HepG2 (cell line): ENCODE measurements around the gene ADAP2. TPM values are rescaled to one million over a fixed set of nuclear protein-coding genes. Genes with fewer than 3 reads are reported as not detected.
"Not testable (repeated sequence)": the region's sequence is repeated elsewhere in the genome, so short reads cannot be mapped to it uniquely, and the experiment has no call there.

ENCODE experiments used
- ATAC-seq: fragments of 200-7000 bp; cut with Tn5 transposase; 3 replicates; pipeline ENCODE4 v1.9.1; 2020; ENCODE audit warnings: mild to moderate bottlenecking, moderate library complexity
- BruUV-seq: library from RNA; stranded (reverse); fragments of 400-500 nt; replicated peaks from 2 replicates; lab custom pipeline; 2021; lab: Mats Ljungman, UMichigan
- CTCF ChIA-PET: fragments of 300-600 bp; formaldehyde crosslinking; extraction: SDS; loops from one replicate; lab custom pipeline; 2021; ENCODE audit warnings: low total read pairs, inconsistent platforms, low intra/inter-chr PET ratio; lab: Yijun Ruan, JAX
- POLR2A ChIA-PET: fragments of 350-600 bp; sonication (Branson Sonifier 250); formaldehyde crosslinking; loops from one replicate; lab custom pipeline; 2020; ENCODE audit warnings: antibody characterized with exemption, inconsistent platforms; lab: Yijun Ruan, JAX
- DNase-seq: peaks from one replicate; pipeline ENCODE4 v3.0.0-alpha.2; 2015; ENCODE audit warnings: low spot score
- FAIRE-seq: peaks from 3 replicates; lab custom pipeline; 2011; peaks lifted over from hg19 to GRCh38; lab: Jason Lieb, UNC
- H2AFZ ChIP-seq: one replicate; pipeline ENCODE4 v1.6.1; 2011; ENCODE audit warnings: low read length, inconsistent platforms
- H3K27ac ChIP-seq: fragments of 300-600 bp; 3 replicates; pipeline ENCODE4 v1.8.0; 2011; ENCODE audit warnings: mixed run types, mild to moderate bottlenecking, mixed read lengths, low read length, inconsistent platforms; ENCODE audit not compliant: insufficient read depth; ENCODE audit errors: extremely low read length
- H3K27me3 ChIP-seq, 2 experiments: fragments of 200-600 bp in 1 of 2; 2 replicates in 1 of 2; 3 replicates in 1 of 2; pipeline versions ENCODE4 v1.6.0 to v1.8.0; 2011; ENCODE audit warnings: low read length in 2 of 2, mild to moderate bottlenecking in 2 of 2, moderate library complexity in 2 of 2, inconsistent platforms in 1 of 2; ENCODE audit not compliant: insufficient read depth in 2 of 2, control insufficient read depth in 1 of 2
- H3K36me3 ChIP-seq, 2 experiments: fragments of 200-600 bp in 1 of 2; replicated peaks in 1 of 2; 2 replicates in 1 of 2; 3 replicates in 1 of 2; pipeline versions ENCODE4 v1.5.1 to v1.8.0; 2011; ENCODE audit warnings: low read length in 2 of 2, inconsistent platforms in 1 of 2; ENCODE audit not compliant: insufficient read depth in 2 of 2, control insufficient read depth in 1 of 2
- H3K4me1 ChIP-seq: 2 replicates; pipeline ENCODE4 v1.5.1; 2012; ENCODE audit warnings: low read length, inconsistent platforms; ENCODE audit not compliant: insufficient read depth
- H3K4me2 ChIP-seq: 2 replicates; pipeline ENCODE4 v1.6.0; 2011; ENCODE audit warnings: low read depth, low read length, inconsistent platforms
- H3K4me3 ChIP-seq, 3 experiments: fragments of 200-600 bp in 1 of 3; sonication (generic), shearing (Covaris generic) in 1 of 3; replicated peaks in 1 of 3; 2 replicates each; pipeline ENCODE4 v1.5.1; 2011 to 2016; ENCODE audit warnings: low read length in 3 of 3, inconsistent platforms in 2 of 3, low read depth in 2 of 3, mild to moderate bottlenecking in 2 of 3, control low read depth in 1 of 3, mixed read lengths in 1 of 3; ENCODE audit not compliant: insufficient read depth in 1 of 3
- H3K79me2 ChIP-seq: one replicate; pipeline ENCODE4 v1.6.1; 2011; ENCODE audit warnings: low read length, inconsistent platforms; ENCODE audit not compliant: insufficient read depth
- H3K9ac ChIP-seq: 2 replicates; pipeline ENCODE4 v1.6.0; 2011; ENCODE audit warnings: mild to moderate bottlenecking, low read depth, low read length, inconsistent platforms; ENCODE audit not compliant: insufficient read depth
- H3K9me3 ChIP-seq: 2 replicates; pipeline ENCODE4 v1.5.1; 2012; ENCODE audit warnings: mild to moderate bottlenecking, low read length
- H4K20me1 ChIP-seq: 2 replicates; pipeline ENCODE4 v1.6.0; 2011; ENCODE audit warnings: inconsistent platforms, mild to moderate bottlenecking, low read length, moderate library complexity; ENCODE audit not compliant: insufficient read depth
- BRF2 ChIP-seq: sonication (generic); formaldehyde crosslinking; IDR thresholded peaks from 2 replicates; pipeline ENCODE4 v1.8.1; 2022; ENCODE audit warnings: mild to moderate bottlenecking, missing genetic modification reagents
- KLF9 ChIP-seq: IDR thresholded peaks from 2 replicates; pipeline ENCODE4 v1.6.1; 2016; ENCODE audit warnings: low read depth
- NFATC3 ChIP-seq: sonication (generic); formaldehyde crosslinking; IDR thresholded peaks from 2 replicates; pipeline ENCODE4 v1.5.1; 2020; ENCODE audit warnings: mild to moderate bottlenecking, missing genetic modification reagents
- NR2F2 ChIP-seq: IDR thresholded peaks from 2 replicates; pipeline ENCODE4 v1.6.1; 2012; ENCODE audit warnings: low read depth, inconsistent platforms, borderline replicate concordance
- PHF8 ChIP-seq: sonication (generic); formaldehyde crosslinking; IDR thresholded peaks from 2 replicates; pipeline ENCODE4 v1.5.0; 2020; ENCODE audit warnings: missing genetic modification reagents
- TAF1 ChIP-seq: sonication (generic); formaldehyde crosslinking; IDR thresholded peaks from 2 replicates; pipeline ENCODE4 v1.4.0; 2020; ENCODE audit warnings: missing genetic modification reagents
- THAP9 ChIP-seq: sonication (generic); formaldehyde crosslinking; IDR thresholded peaks from 2 replicates; pipeline ENCODE4; 2020; ENCODE audit warnings: missing genetic modification reagents, mild to moderate bottlenecking, borderline replicate concordance
- ZBTB37 ChIP-seq: sonication (generic); formaldehyde crosslinking; IDR thresholded peaks from 2 replicates; pipeline ENCODE4 v1.4.0; 2020; ENCODE audit warnings: mild to moderate bottlenecking, missing genetic modification reagents
- ZNF225 ChIP-seq: sonication (generic); formaldehyde crosslinking; IDR thresholded peaks from 2 replicates; pipeline ENCODE4 v1.4.0; 2020; ENCODE audit warnings: mild to moderate bottlenecking, missing genetic modification reagents
- ZNF343 ChIP-seq: sonication (generic); formaldehyde crosslinking; IDR thresholded peaks from 2 replicates; pipeline ENCODE4 v1.4.0; 2020; ENCODE audit warnings: mild to moderate bottlenecking, missing genetic modification reagents
- ZNF430 ChIP-seq: sonication (generic); formaldehyde crosslinking; IDR thresholded peaks from 2 replicates; pipeline ENCODE4 v1.9.0; 2021; ENCODE audit warnings: mild to moderate bottlenecking, missing genetic modification reagents
- WGBS: methylation state at CpG from one replicate; pipeline ENCODE4 v1.1.6; 2017; ENCODE audit warnings: low lambda C conversion rate; 5-methylcytosine and 5-hydroxymethylcytosine counted together
- in situ Hi-C: cut with HindIII; loops from 2 replicates; pipeline ENCODE4 v1.10.0; 2017; ENCODE audit warnings: low pct_unique_long_range_greater_than_20kb; ENCODE audit not compliant: extremely low pct_ligation_motif_present
- intact Hi-C: fragments of 100-400 bp; cut with micrococcal nuclease; formaldehyde crosslinking; loops from one replicate; pipeline ENCODE4 v1.10.0; 2022; ENCODE audit not compliant: unreplicated experiment
- polyA plus RNA-seq, 8 experiments: library from polyadenylated mRNA; depleted of rRNA in 3 of 8; stranded (reverse) in 7 of 8; unstranded in 1 of 8; fragments of >200 nt; fragmentation: Illumina TruSeq in 4 of 8; extraction: Trizol in 4 of 8; gene quantifications; 2 replicates each; pipeline versions ENCODE4 v1.2.1 to v1.2.3, GENCODE V29; 2011 to 2016; ENCODE audit warnings: low read depth in 4 of 8, missing spikeins in 1 of 8, mixed read lengths in 1 of 8; ENCODE audit not compliant: insufficient read depth in 1 of 8
- total RNA-seq, 5 experiments: library from RNA; depleted of rRNA; stranded (reverse); fragments of >200 nt; fragmentation: Illumina TruSeq; extraction: Trizol; gene quantifications; 2 replicates each; pipeline ENCODE4 v1.2.3, GENCODE V29; 2016; ENCODE audit warnings: low read depth in 1 of 5

Gene ADAP2
- total and polyA plus RNA-seq, 2 of the 13 experiments (the other 11 are each of a cell fraction or from before 2014, with no cell fraction given): 0.51 to 0.70 TPM

- intact Hi-C loops, H4K20me1 ChIP-seq, H2AFZ ChIP-seq, H3K27ac ChIP-seq, in situ Hi-C loops, H3K36me3 ChIP-seq, BruUV-seq, H3K9ac ChIP-seq, CTCF ChIA-PET, H3K9me3 ChIP-seq, DNase-seq, H3K79me2 ChIP-seq, H3K4me3 ChIP-seq, ATAC-seq, H3K27me3 ChIP-seq, H3K4me2 ChIP-seq, FAIRE-seq, POLR2A ChIA-PET: not testable (repeated sequence)
- H3K4me1 ChIP-seq: peaks cover 13% of the 10 kb centered on the region
- WGBS: 90% methylated on average over 3 of the region's 3 CpGs
Measured at GRCh38 chr17:30929861-30930260, 8.1 kb downstream of the ADAP2 start.

GRCh38 chr17:30930495-30930894, 8.8 kb downstream of the ADAP2 start:
- no peak overlapping the region for H3K27ac ChIP-seq
- H3K9ac ChIP-seq: no peak overlapping the region
- DNase-seq (no peak), ATAC-seq (no peak), FAIRE-seq (no peak)
- in situ Hi-C loops (no loop called here), intact Hi-C loops (no loop called here)
- POLR2A ChIA-PET: no interaction called here
- no peak overlapping the region for H3K4me2 ChIP-seq
- no peak overlapping the region for H2AFZ ChIP-seq
- CTCF ChIA-PET: no interaction called here
- H4K20me1 ChIP-seq: no peaks in the 10 kb centered on the region
- WGBS: 81% methylated on average over 3 of the region's 3 CpGs
- no peaks in the 10 kb centered on the region for H3K79me2 ChIP-seq
- H3K9me3 ChIP-seq: no peaks in the 10 kb centered on the region
- TF ChIP-seq KLF9 (CRISPR knock-in tag) (no peak), BRF2 (no peak), ZNF343 (CRISPR knock-in tag) (no peak), ZNF225 (CRISPR knock-in tag) (no peak), NFATC3 (CRISPR knock-in tag) (no peak), TAF1 (CRISPR knock-in tag) (no peak), ZNF430 (CRISPR knock-in tag) (no peak), NR2F2 (no peak), THAP9 (CRISPR knock-in tag) (no peak), PHF8 (CRISPR knock-in tag) (no peak), ZBTB37 (CRISPR knock-in tag) (no peak)
- no peaks in the 10 kb centered on the region for H3K36me3 ChIP-seq
- no peaks in the 10 kb centered on the region for H3K27me3 ChIP-seq
- peaks cover 13% of the 10 kb centered on the region for H3K4me1 ChIP-seq
- BruUV-seq: no TSS peak
- H3K4me3 ChIP-seq: no peak overlapping the region
